BLaER1 (cell line): Measurements from ENCODE around the gene SESN3.
"Not testable (repeated sequence)": the region's sequence is repeated elsewhere in the genome, so short reads cannot be mapped to it uniquely, and the experiment has no call there.

Source experiments
- H3K27ac ChIP-seq: shearing (Covaris generic); formaldehyde crosslinking; 2 replicates; pipeline ENCODE4 v1.8.1; 2022
- H3K27me3 ChIP-seq: shearing (Covaris generic); formaldehyde crosslinking; 2 replicates; pipeline ENCODE4 v1.8.1; 2022
- H3K36me3 ChIP-seq: shearing (Covaris generic); formaldehyde crosslinking; 2 replicates; pipeline ENCODE4 v1.8.1; 2022
- H3K4me1 ChIP-seq: shearing (Covaris generic); formaldehyde crosslinking; 2 replicates; pipeline ENCODE4 v1.8.1; 2022
- H3K4me2 ChIP-seq: shearing (Covaris generic); formaldehyde crosslinking; 2 replicates; pipeline ENCODE4 v1.8.1; 2022
- H3K4me3 ChIP-seq: shearing (Covaris generic); formaldehyde crosslinking; 2 replicates; pipeline ENCODE4 v1.8.1; 2022
- H3K9ac ChIP-seq: shearing (Covaris generic); formaldehyde crosslinking; 2 replicates; pipeline ENCODE4 v1.8.1; 2022
- H3K9me3 ChIP-seq: shearing (Covaris generic); formaldehyde crosslinking; 2 replicates; pipeline ENCODE4 v1.8.1; 2022
- H4K20me1 ChIP-seq: shearing (Covaris generic); formaldehyde crosslinking; 2 replicates; pipeline ENCODE4 v1.8.1; 2022
- Cebpa-rat ChIP-seq: shearing (Covaris generic); IDR thresholded peaks from 2 replicates; pipeline ENCODE4 v1.8.1; 2022

Gene SESN3

DNA sequence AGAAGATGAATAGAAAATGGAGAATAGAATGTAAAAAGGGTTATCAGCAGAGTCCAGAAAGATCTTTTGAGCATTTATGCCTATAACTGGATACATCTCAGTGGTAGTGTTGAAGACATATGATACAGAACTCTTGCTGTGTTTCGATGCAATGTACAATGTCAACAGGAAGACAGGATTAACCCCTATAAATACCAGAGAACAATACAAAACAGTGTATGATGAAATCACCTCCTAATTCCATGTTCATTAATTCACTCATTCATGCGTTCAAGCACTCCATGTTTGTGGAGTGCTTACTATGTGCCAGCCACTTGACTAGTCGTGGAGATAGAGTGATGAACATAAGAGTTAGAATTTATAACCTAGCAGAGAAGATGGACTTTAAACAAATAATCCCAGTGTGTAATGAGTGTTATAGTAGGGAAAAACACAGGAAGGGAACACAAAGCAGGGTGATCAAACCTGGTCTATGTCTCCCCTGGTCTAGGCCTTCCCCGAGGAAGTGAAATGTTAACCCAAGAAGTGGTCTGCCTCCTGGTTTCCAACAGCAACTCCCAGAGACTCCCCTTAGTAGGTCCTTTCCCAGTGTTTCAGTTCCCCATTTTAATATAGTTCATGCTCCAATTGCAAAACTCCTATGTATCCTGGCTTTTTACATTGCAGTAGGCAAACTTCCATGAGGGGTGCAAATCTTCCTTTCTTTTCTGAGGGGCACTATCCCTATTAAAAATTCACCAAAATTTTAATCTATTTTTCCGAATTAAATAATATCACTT, 9.1 kb upstream of the SESN3 start:
- Histone ChIP-seq H3K9me3 (no peaks in the 10 kb centered on the region), H3K4me1 (no peaks in the 10 kb centered on the region), H3K4me3 (no peak overlapping the region), H3K27ac (no peak overlapping the region), H4K20me1 (no peaks in the 10 kb centered on the region), H3K9ac (no peak overlapping the region), H3K4me2 (no peak overlapping the region), H3K27me3 (no peaks in the 10 kb centered on the region), H3K36me3 (no peaks in the 10 kb centered on the region)
- no peak for TF ChIP-seq Cebpa-rat

DNA sequence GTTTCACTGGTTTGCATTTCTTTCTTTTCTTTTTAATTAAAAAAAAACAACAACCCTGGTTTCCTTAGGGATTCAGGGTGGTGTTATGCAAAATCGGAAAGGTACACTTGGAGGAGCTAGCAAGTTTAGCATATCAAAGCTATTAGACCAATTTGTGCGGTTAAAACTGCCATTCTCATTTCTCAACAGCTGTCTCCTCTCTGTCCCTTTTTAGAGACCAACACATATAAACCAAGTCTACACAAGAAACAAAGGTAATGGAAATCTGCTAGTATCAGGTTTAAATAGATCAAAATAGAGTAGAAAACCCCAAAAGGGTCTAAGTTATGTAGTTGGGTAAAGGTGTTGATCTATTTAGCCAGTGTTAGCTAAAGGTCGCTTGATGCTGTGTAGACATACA, 1.7 kb upstream of the SESN3 start:
- peaks cover 28% of the 10 kb centered on the region for H4K20me1 ChIP-seq
- no peaks in the 10 kb centered on the region for H3K9me3 ChIP-seq
- no peaks in the 10 kb centered on the region for H3K36me3 ChIP-seq
- TF ChIP-seq Cebpa-rat, result no peak
- H3K27ac ChIP-seq, result peak overlapping the region; percentile 91
- peak overlapping the region; percentile 69 for H3K4me3 ChIP-seq
- H3K9ac ChIP-seq, result peak overlapping the region; percentile 84
- H3K27me3 ChIP-seq, result peaks cover 33% of the 10 kb centered on the region
- H3K4me2 ChIP-seq, result peak overlapping the region; percentile 96
- peaks cover 32% of the 10 kb centered on the region for H3K4me1 ChIP-seq

DNA sequence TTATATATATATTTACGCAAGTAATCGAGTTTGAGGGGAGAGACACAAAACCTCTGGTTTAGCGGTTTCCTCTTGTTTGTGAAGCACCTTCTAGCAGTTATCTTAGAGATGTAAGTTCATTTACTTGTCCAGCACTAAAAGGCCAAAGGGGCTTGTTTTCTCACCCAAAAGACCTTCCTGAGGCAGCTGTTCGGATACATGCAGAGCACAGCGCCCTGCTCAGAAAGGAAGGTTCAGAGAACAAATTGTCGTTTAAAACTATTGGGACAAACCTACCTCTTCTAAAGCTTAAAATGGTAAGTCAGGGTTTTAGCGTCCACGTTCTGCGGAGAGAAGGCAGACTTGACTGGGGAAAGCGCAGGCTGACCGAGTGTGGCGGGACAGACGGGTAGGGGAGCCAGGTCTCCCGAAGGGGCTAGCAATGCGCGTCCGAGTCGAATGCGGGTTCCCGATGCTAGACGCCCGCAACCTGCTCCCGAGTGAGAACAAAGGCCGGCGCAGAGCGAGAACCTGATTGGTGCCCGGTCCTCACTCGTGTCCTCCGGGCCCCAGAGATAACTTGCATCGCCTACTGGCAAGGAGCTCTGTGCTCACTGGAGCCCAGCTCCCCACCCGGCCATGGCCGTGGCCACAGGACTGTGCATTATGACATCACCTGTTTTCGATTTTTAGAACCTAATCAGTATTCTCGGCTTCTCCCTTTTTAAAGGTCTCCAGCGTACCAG, 1.0 kb upstream of the SESN3 start:
- no peak for TF ChIP-seq Cebpa-rat
- peak overlapping the region; percentile 84 for H3K9ac ChIP-seq

DNA sequence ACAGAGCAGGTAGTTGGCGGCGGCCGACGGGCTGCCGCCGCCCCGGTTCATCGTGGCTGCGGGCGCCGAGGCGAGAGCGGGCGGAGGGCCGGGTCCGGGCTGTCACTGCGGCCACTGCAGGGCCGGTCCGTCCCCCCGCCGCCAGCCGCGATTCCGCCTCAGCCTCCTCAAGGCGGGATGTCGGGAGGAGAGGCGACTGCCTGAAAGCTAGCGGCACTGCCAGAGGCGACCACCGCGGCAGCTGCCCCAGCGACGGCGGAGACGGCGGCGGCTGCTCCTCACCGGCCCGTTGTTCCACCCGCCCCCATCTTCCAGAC, 234 bp downstream of the SESN3 start:
- H4K20me1 ChIP-seq, result peaks cover 28% of the 10 kb centered on the region
- no peaks in the 10 kb centered on the region for H3K36me3 ChIP-seq
- peak overlapping the region; percentile 93 for H3K4me3 ChIP-seq
- no peak for TF ChIP-seq Cebpa-rat
- no peaks in the 10 kb centered on the region for H3K9me3 ChIP-seq
- peaks cover 33% of the 10 kb centered on the region for H3K27me3 ChIP-seq
- H3K4me1 ChIP-seq, result peaks cover 32% of the 10 kb centered on the region
- H3K4me2 ChIP-seq, result peak overlapping the region; percentile 95
- peak overlapping the region; percentile 84 for H3K27ac ChIP-seq
- peak overlapping the region; percentile 84 for H3K9ac ChIP-seq

More for the DNA sequence above, 1.0 kb upstream of the SESN3 start:
- Histone ChIP-seq H3K9me3 (no peaks in the 10 kb centered on the region), H3K4me3 (peak overlapping the region; percentile 69), H3K27me3 (peaks cover 33% of the 10 kb centered on the region), H3K27ac (peak overlapping the region; percentile 91), H4K20me1 (peaks cover 28% of the 10 kb centered on the region), H3K36me3 (no peaks in the 10 kb centered on the region), H3K4me2 (peak overlapping the region; percentile 96), H3K4me1 (peaks cover 32% of the 10 kb centered on the region)

DNA sequence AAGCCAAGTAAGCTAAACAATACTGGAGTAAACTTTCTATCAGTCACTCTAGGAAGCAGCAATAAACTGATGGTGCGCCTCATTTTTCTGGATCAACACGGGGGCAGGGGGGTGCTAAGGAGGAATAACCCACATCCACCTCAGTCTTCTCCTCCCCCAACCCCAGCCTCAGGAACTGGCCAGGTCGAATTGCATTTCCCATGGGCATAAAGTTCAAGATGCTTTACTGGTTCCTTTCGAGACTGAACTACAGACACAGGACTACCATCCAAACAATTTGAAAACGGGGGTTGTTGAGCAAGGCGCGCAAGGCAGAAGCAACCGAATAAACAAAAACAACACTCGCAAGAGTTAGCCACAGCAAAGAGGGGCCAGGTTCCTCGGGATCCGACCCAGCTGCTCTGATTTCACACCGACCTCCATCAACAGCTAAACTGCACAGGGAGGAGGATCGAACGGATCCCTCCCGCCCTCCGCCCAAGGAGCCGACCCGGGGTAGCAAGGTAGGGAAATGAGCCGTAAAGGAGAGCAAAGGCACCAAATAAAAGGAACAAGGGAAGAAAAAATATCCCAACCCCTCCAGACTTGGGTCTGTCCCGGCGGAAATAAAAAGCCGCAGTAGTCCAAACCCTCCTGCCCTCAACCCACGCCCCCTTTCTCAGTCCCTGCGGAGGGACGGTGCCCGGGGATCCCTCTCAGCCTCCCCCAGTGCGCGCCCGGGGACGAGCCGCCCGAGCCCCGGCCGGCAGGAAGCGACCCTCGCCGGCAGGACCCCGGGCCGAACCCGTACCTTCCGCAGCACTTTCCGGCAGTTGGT, 801 bp downstream of the SESN3 start:
- H4K20me1 ChIP-seq, result peaks cover 28% of the 10 kb centered on the region
- H3K9ac ChIP-seq, result peak overlapping the region; percentile 84
- H3K36me3 ChIP-seq, result 0 out of 2 replicates have a peak, but pooled peaks cover 2% of the 10 kb centered on the region
- H3K27ac ChIP-seq, result peak overlapping the region; percentile 84
- peaks cover 33% of the 10 kb centered on the region for H3K27me3 ChIP-seq
- H3K4me3 ChIP-seq, result peak overlapping the region; percentile 93
- TF ChIP-seq Cebpa-rat, result no peak
- H3K9me3 ChIP-seq, result peaks cover 4% of the 10 kb centered on the region; the same call in 1 of the 2 replicates
- H3K4me2 ChIP-seq, result peak overlapping the region; percentile 95
- H3K4me1 ChIP-seq, result peaks cover 32% of the 10 kb centered on the region

DNA sequence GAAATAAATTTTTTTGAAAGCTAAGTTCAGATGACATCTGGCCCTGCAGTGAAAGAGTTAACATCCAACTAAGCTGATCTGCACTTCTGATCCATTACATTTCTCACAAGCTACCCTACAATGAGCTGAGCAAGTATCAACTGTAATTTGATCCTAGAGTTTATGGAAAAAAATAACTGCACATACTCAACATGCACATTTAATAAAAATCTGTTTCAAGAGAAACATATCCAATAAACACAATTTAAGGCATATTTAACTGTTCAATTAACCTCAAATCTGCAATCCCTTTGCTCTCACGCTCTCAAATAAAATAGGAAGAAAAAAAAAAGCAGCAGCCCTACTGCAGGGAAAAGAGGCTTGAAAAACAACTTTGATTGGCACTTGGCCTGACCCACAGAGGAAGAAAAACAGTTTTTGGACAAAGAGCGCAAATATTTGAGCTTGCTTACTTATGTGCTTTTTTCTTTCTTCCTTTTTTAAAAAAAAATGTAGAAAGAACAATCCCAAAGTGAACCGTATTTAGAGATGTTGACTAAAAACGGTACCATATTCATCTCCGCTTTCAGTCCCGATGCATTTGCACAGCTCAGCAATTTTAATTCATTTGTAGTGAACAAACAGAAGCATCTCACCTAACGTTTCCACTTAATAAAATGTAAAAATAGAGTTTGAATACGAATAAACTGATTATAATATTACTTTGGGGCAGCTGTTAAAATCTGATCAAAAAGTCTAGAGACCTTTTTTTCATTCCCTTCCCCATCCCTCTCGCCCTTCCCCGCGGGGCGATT, 1.6 kb downstream of the SESN3 start:
- no peak for TF ChIP-seq Cebpa-rat
- peaks cover 5% of the 10 kb centered on the region; the same call in 1 of the 2 replicates for H3K36me3 ChIP-seq
- H3K4me2 ChIP-seq, result peak overlapping the region; percentile 95
- H3K27me3 ChIP-seq, result peaks cover 33% of the 10 kb centered on the region
- H3K4me3 ChIP-seq, result peak overlapping the region; percentile 93
- no peak overlapping the region for H3K27ac ChIP-seq
- H4K20me1 ChIP-seq, result peaks cover 28% of the 10 kb centered on the region
- peaks cover 32% of the 10 kb centered on the region for H3K4me1 ChIP-seq
- peak overlapping the region; percentile 84; the same call in 1 of the 2 replicates for H3K9ac ChIP-seq
- H3K9me3 ChIP-seq, result peaks cover 12% of the 10 kb centered on the region

DNA sequence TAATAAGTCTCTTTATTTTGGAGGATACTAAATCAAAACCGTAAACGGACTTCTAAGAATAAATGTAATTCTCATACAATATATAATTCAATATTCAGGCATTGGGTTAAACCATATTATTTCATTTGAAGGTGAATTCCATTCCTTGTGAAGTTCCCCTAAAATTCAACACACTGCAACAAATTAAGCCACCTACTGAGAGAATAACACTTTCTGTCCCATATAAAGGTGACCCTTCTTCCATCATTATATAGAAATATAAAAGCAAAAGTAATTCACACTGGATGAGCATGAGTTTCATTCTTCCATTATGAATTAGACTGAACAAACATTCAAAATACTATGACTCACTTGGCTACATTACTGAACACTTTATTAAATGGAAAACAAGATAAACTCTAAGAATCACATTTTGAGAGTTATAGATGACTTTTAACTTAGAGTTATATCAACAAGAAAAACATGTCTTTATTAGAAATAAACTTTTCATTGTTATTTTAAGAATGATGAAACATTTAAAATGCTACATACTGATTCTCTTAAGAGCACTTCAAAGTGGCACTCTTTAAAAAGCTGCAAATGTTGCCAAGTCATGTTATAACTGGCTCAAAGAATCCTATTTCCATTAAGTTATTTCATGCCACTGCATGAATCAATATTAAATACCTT, 2.8 kb downstream of the SESN3 start:
- Histone ChIP-seq H3K4me3 (no peak overlapping the region), H3K27ac (no peak overlapping the region), H3K4me1 (peaks cover 32% of the 10 kb centered on the region)

DNA sequence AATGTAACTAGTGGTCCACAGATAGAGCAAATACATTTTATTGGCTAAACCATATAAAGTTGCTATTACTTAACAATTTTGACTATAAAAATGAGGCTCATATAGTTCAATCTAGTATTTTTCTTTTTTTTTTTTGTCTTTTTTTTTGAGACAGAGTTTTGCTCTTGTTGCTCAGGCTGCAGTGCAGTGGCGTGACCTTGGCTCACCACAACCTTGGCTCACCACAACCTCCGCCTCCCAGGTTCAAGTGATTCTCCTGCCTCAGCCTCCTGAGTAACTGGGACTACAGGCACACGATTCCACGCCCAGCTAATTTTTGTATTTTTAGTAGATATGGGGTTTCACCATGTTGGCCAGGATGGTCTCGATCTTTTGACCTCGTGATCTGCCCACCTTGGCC, 3.9 kb downstream of the SESN3 start:
- Histone ChIP-seq H3K4me1 (peaks cover 20% of the 10 kb centered on the region), H4K20me1 (peaks cover 28% of the 10 kb centered on the region), H3K27me3 (peaks cover 26% of the 10 kb centered on the region), H3K9me3 (peaks cover 14% of the 10 kb centered on the region)
- H3K27ac ChIP-seq, H3K9ac ChIP-seq, H3K4me2 ChIP-seq, H3K36me3 ChIP-seq, H3K4me3 ChIP-seq: not testable (repeated sequence)

More for the DNA sequence above, 2.8 kb downstream of the SESN3 start:
- Histone ChIP-seq H3K4me2 (peak overlapping the region; percentile 95), H3K9ac (no peak overlapping the region), H4K20me1 (peaks cover 28% of the 10 kb centered on the region), H3K36me3 (peaks cover 5% of the 10 kb centered on the region; the same call in 1 of the 2 replicates), H3K27me3 (peaks cover 33% of the 10 kb centered on the region), H3K9me3 (peaks cover 14% of the 10 kb centered on the region)
- no peak for TF ChIP-seq Cebpa-rat
